B cell (primary cell): Measurements from ENCODE around the gene ZNF175. TPM values are rescaled to one million over a fixed set of nuclear protein-coding genes. Genes with fewer than 3 reads are reported as not detected.

ENCODE experiments used
- ATAC-seq: fragments of 200-7000 bp; cut with Tn5 transposase; one replicate; pipeline ENCODE4 v1.10.0; 2021; ENCODE audit warnings: low read depth, mild to moderate bottlenecking, moderate number of reproducible peaks, moderate library complexity
- CTCF ChIA-PET: fragments of 350-600 bp; sonication (Branson Sonifier 250); formaldehyde crosslinking; loops from one replicate; lab custom pipeline; 2021; ENCODE audit warnings: antibody characterized with exemption, inconsistent platforms; lab: Charles Lee
- POLR2A ChIA-PET: fragments of 350-600 bp; sonication (Branson Sonifier 250); formaldehyde crosslinking; loops from one replicate; lab custom pipeline; 2021; ENCODE audit warnings: antibody characterized with exemption; lab: Charles Lee
- DNase-seq: peaks from one replicate; pipeline ENCODE4 v3.0.0; 2013
- H2AFZ ChIP-seq: 2 replicates; pipeline ENCODE4 v1.6.1; 2012; ENCODE audit warnings: mild to moderate bottlenecking, low read depth, low read length; ENCODE audit not compliant: insufficient read depth, poor library complexity, severe bottlenecking
- H3K27ac ChIP-seq, 2 donors: 1 replicate in 1 of 2; 2 replicates in 1 of 2; pipeline ENCODE4 v1.5.1; 2012 to 2013; ENCODE audit warnings: low read length in 2 of 2, mild to moderate bottlenecking in 2 of 2, moderate library complexity in 1 of 2
- H3K27me3 ChIP-seq, 4 experiments: fragments of 200-600 bp in 1 of 4; sonication (generic) in 1 of 4; replicated peaks in 1 of 4; 1 replicate in 2 of 4; 2 replicates in 2 of 4; pipeline versions ENCODE4 v1.6.1 to v1.7.0; 2013 to 2016; ENCODE audit warnings: low read length in 3 of 4, mild to moderate bottlenecking in 2 of 4, mixed read lengths in 1 of 4, moderate library complexity in 1 of 4; ENCODE audit not compliant: insufficient read depth in 4 of 4, control insufficient read depth in 3 of 4; ENCODE audit errors: control extremely low read depth in 1 of 4
- H3K36me3 ChIP-seq, 2 experiments: replicated peaks in 1 of 2; 1 replicate in 1 of 2; 2 replicates in 1 of 2; pipeline versions ENCODE4 v1.6.1 to v1.7.1; 2013; ENCODE audit warnings: low read length in 1 of 2; ENCODE audit not compliant: insufficient read depth in 2 of 2, control insufficient read depth in 1 of 2; ENCODE audit errors: control extremely low read depth in 1 of 2, extremely low read depth in 1 of 2
- H3K4me1 ChIP-seq, 2 donors: fragments of 200-600 bp in 1 of 2; sonication (generic) in 1 of 2; 1 replicate in 1 of 2; 2 replicates in 1 of 2; pipeline versions ENCODE4 v1.5.1 to v1.6.1; 2013 to 2017; ENCODE audit warnings: low read length in 2 of 2; ENCODE audit not compliant: control insufficient read depth in 2 of 2, insufficient read depth in 2 of 2
- H3K4me2 ChIP-seq: replicated peaks from 2 replicates; pipeline ENCODE3; 2012; ENCODE audit warnings: mild to moderate bottlenecking, low read depth, low read length; ENCODE audit not compliant: poor library complexity, severe bottlenecking
- H3K4me3 ChIP-seq, 5 experiments: fragments of 200-600 bp in 1 of 5; sonication (generic) in 1 of 5; 1 replicate in 3 of 5; 2 replicates in 2 of 5; pipeline versions ENCODE4 v1.5.1 to v1.7.0; 2011 to 2016; ENCODE audit warnings: low read length in 4 of 5, mild to moderate bottlenecking in 4 of 5, low read depth in 2 of 5, control low read depth in 1 of 5, moderate library complexity in 1 of 5; ENCODE audit not compliant: insufficient read depth in 1 of 5; ENCODE audit errors: control extremely low read depth in 1 of 5, extremely low read depth in 1 of 5
- H3K79me2 ChIP-seq: fragments of 200-600 bp; sonication (generic); one replicate; pipeline ENCODE4 v1.6.0; 2016; ENCODE audit warnings: low read length; ENCODE audit not compliant: control insufficient read depth, insufficient read depth
- H3K9ac ChIP-seq: fragments of 200-600 bp; sonication (generic); 2 replicates; pipeline ENCODE4 v1.6.1; 2017; ENCODE audit warnings: mild to moderate bottlenecking, low read length, moderate library complexity
- H3K9me3 ChIP-seq, 3 donors: one replicate each; pipeline versions ENCODE4 v1.6.1 to v1.7.1; 2013; ENCODE audit warnings: low read length in 2 of 3; ENCODE audit not compliant: control insufficient read depth in 2 of 3, insufficient read depth in 1 of 3; ENCODE audit errors: control extremely low read depth in 1 of 3
- H4K20me1 ChIP-seq: 2 replicates; pipeline ENCODE4 v1.6.0; 2012; ENCODE audit warnings: mild to moderate bottlenecking, low read length; ENCODE audit not compliant: insufficient read depth, control insufficient read depth, poor library complexity, severe bottlenecking
- H3K27ac Mint-ChIP-seq: one replicate; pipeline ENCODE4 v1.8.0; 2021; ENCODE audit warnings: mixed read lengths
- H3K27me3 Mint-ChIP-seq: one replicate; pipeline ENCODE4 v1.8.0; 2021; ENCODE audit warnings: mixed read lengths
- H3K4me1 Mint-ChIP-seq: one replicate; pipeline ENCODE4 v1.8.0; 2021; ENCODE audit warnings: mixed read lengths
- H3K4me3 Mint-ChIP-seq: one replicate; pipeline ENCODE4 v1.8.0; 2021; ENCODE audit warnings: mixed read lengths
- H3K9me3 Mint-ChIP-seq: one replicate; pipeline ENCODE4 v1.8.0; 2022; ENCODE audit warnings: mixed read lengths; ENCODE audit not compliant: insufficient read depth
- CTCF ChIP-seq: fragments of 200-600 bp; IDR thresholded peaks from one replicate; pipeline ENCODE4 v1.8.0; 2022; ENCODE audit warnings: antibody characterized with exemption, mild to moderate bottlenecking
- EZH2 ChIP-seq: IDR thresholded peaks from 2 replicates; pipeline ENCODE4 v1.6.1; 2012; ENCODE audit warnings: borderline replicate concordance, low read depth, mild to moderate bottlenecking, moderate library complexity, low read length; ENCODE audit not compliant: insufficient read depth, poor library complexity, severe bottlenecking
- WGBS: methylation state at CpG from one replicate; pipeline ENCODE4 v1.1.5; 2013; ENCODE audit warnings: missing lambda C conversion rate; ENCODE audit not compliant: insufficient coverage; 5-methylcytosine and 5-hydroxymethylcytosine counted together
- intact Hi-C: fragments of 100-400 bp; cut with micrococcal nuclease; formaldehyde crosslinking; loops from one replicate; pipeline ENCODE4 v1.10.0; 2022
- polyA plus RNA-seq: library from polyadenylated mRNA; depleted of rRNA; stranded (reverse); fragments of >200 nt; gene quantifications from 2 replicates; pipeline ENCODE4 v1.2.3, GENCODE V29; 2012
- total RNA-seq, 2 donors: library from RNA; stranded (reverse); fragments of 120-200 nt in 1 of 2; gene quantifications; 1 replicate in 1 of 2; 2 replicates in 1 of 2; pipeline versions ENCODE4 v1.2.3 to v1.2.4, GENCODE V29; 2013 to 2022

ZNF175 gene
- total and polyA plus RNA-seq, 2 donors (not counting 1 experiment from before 2014, with no cell fraction given), result 4.6 to 31.3 TPM

GRCh38 chr19:51586103-51586728, 15.1 kb downstream of the ZNF175 start:
- no peaks in the 10 kb centered on the region for H3K27me3 ChIP-seq
- no peak for ATAC-seq

More at GRCh38 chr19:51586103-51586728, 15.1 kb downstream of the ZNF175 start:
- Mint-ChIP-seq H3K9me3 (peaks cover 7% of the 10 kb centered on the region), H3K27ac (no peak overlapping the region), H3K27me3 (no peaks in the 10 kb centered on the region), H3K4me3 (no peak overlapping the region), H3K4me1 (no peaks in the 10 kb centered on the region)
- ChIA-PET CTCF (interaction anchor here (0.7 to 1.2 kb wide), 4 partner anchors 8 to 114 kb away, joined by 3 to 4 read pairs (median 3); no protein-coding TSS in a partner anchor), POLR2A (no interaction called here)
- Histone ChIP-seq H2AFZ (no peak overlapping the region), H3K4me2 (no peak overlapping the region), H3K4me3 (no peak overlapping the region), H3K36me3 (peaks cover 27 to 56% of the 10 kb centered on the region in 2 experiments), H3K79me2 (no peaks in the 10 kb centered on the region), H3K9ac (no peak overlapping the region), H3K27ac (no peak overlapping the region), H4K20me1 (no peaks in the 10 kb centered on the region), H3K9me3 (peaks cover 4 to 26% (median 22%) of the 10 kb centered on the region in 3 donors), H3K4me1 (no peaks in the 10 kb centered on the region)
- intact Hi-C loops, result no loop called here
- no CpG with 5 or more reads among the region's 1 CpG for WGBS
- DNase-seq, result no peak
- TF ChIP-seq EZH2, result no peak
- no peak for TF ChIP-seq CTCF
